T-helper 1 cell treated with Interleukin-12 subunit alpha and Interleukin-12 subunit beta and Interleukin-4 antibody, amounts not matched to agents 30 μg/mL and 1 μg/mL, for 36 hours (primary cell): ENCODE data around the gene CLTB.
"Not testable (repeated sequence)": the region's sequence is repeated elsewhere in the genome, so short reads cannot be mapped to it uniquely, and the experiment has no call there.

ENCODE experiments used
- H3K27ac Mint-ChIP-seq: one replicate; pipeline ENCODE4 v1.8.0; 2021; ENCODE audit warnings: mild to moderate bottlenecking, mixed read lengths
- H3K27me3 Mint-ChIP-seq: one replicate; pipeline ENCODE4 v1.8.0; 2021; ENCODE audit warnings: low read depth, mixed read lengths
- H3K36me3 Mint-ChIP-seq: one replicate; pipeline ENCODE4 v1.8.0; 2021; ENCODE audit warnings: low read depth, mixed read lengths
- H3K4me1 Mint-ChIP-seq: one replicate; pipeline ENCODE4 v1.8.0; 2021; ENCODE audit warnings: low read depth, mixed read lengths
- H3K4me3 Mint-ChIP-seq: one replicate; pipeline ENCODE4 v1.8.0; 2021; ENCODE audit warnings: mild to moderate bottlenecking, moderate library complexity, mixed read lengths
- H3K9me3 Mint-ChIP-seq: one replicate; pipeline ENCODE4 v1.8.0; 2021; ENCODE audit warnings: mixed read lengths

Gene CLTB

GRCh38 chr5:176415952-176416924, at the start of gene CLTB:
TSS of gene CLTB (minus strand) at chr5:176416539. CDS start at chr5:176416363, 176 bp downstream.
- Mint-ChIP-seq H3K4me1 (peaks cover 32% of the 10 kb centered on the region), H3K4me3 (peak within 1 kb of the TSS; percentile 87), H3K9me3 (peaks cover 4% of the 10 kb centered on the region), H3K27ac (peak within 1 kb of the TSS; percentile 83), H3K36me3 (peaks cover 6% of the 10 kb centered on the region), H3K27me3 (peaks cover 19% of the 10 kb centered on the region)

GRCh38 chr5:176463113-176463764, 46.9 kb upstream of the CLTB start:
- no peak overlapping the region for H3K27ac Mint-ChIP-seq
- peaks cover 19% of the 10 kb centered on the region for H3K4me1 Mint-ChIP-seq
- H3K27me3 Mint-ChIP-seq, result no peaks in the 10 kb centered on the region
- no peak overlapping the region for H3K4me3 Mint-ChIP-seq
- H3K36me3 Mint-ChIP-seq, result peaks cover 31% of the 10 kb centered on the region
- H3K9me3 Mint-ChIP-seq, result no peaks in the 10 kb centered on the region

- Mint-ChIP-seq H3K27ac (no peak overlapping the region), H3K4me3 (no peak overlapping the region), H3K36me3 (peaks cover 31% of the 10 kb centered on the region), H3K4me1 (peaks cover 19% of the 10 kb centered on the region), H3K27me3 (no peaks in the 10 kb centered on the region), H3K9me3 (no peaks in the 10 kb centered on the region)
These were observed 45.0 kb upstream of the CLTB start for GRCh38 chr5:176461349-176461748.

- Mint-ChIP-seq H3K4me3 (no peak overlapping the region), H3K36me3 (peaks cover 25% of the 10 kb centered on the region), H3K27ac (no peak overlapping the region), H3K27me3 (no peaks in the 10 kb centered on the region), H3K4me1 (peaks cover 18% of the 10 kb centered on the region), H3K9me3 (no peaks in the 10 kb centered on the region)
These were observed 42.7 kb upstream of the CLTB start for GRCh38 chr5:176458904-176459561.

GRCh38 chr5:176454724-176455394, 38.5 kb upstream of the CLTB start:
- no peaks in the 10 kb centered on the region for H3K27me3 Mint-ChIP-seq
- H3K4me3 Mint-ChIP-seq, result no peak overlapping the region
- H3K9me3 Mint-ChIP-seq, result no peaks in the 10 kb centered on the region
- H3K4me1 Mint-ChIP-seq, result peaks cover 21% of the 10 kb centered on the region
- H3K27ac Mint-ChIP-seq, result no peak overlapping the region
- H3K36me3 Mint-ChIP-seq, result peaks cover 24% of the 10 kb centered on the region

GRCh38 chr5:176450077-176450476, 33.7 kb upstream of the CLTB start:
- peaks cover 3% of the 10 kb centered on the region for H3K27me3 Mint-ChIP-seq
- no peak overlapping the region for H3K27ac Mint-ChIP-seq
- peaks cover 15% of the 10 kb centered on the region for H3K36me3 Mint-ChIP-seq
- peaks cover 26% of the 10 kb centered on the region for H3K4me1 Mint-ChIP-seq
- H3K4me3 Mint-ChIP-seq, result no peak overlapping the region
- no peaks in the 10 kb centered on the region for H3K9me3 Mint-ChIP-seq

- no peaks in the 10 kb centered on the region for H3K9me3 Mint-ChIP-seq
- H3K27ac Mint-ChIP-seq, result peak within 1 kb of the TSS; percentile 97
- peak within 1 kb of the TSS; percentile 100 for H3K4me3 Mint-ChIP-seq
- peaks cover 4% of the 10 kb centered on the region for H3K27me3 Mint-ChIP-seq
- peaks cover 9% of the 10 kb centered on the region for H3K36me3 Mint-ChIP-seq
- peaks cover 24% of the 10 kb centered on the region for H3K4me1 Mint-ChIP-seq
These were observed 31.8 kb upstream of the CLTB start, which contains the start of gene FAF2 for GRCh38 chr5:176447978-176448608. TSS of gene FAF2 (plus strand) at chr5:176448385. CDS start at chr5:176448408, 23 bp downstream.

GRCh38 chr5:176447591-176447977, 31.2 kb upstream of the CLTB start:
- Mint-ChIP-seq H3K9me3 (no peaks in the 10 kb centered on the region), H3K4me3 (peak overlapping the region; percentile 100), H3K4me1 (peaks cover 24% of the 10 kb centered on the region), H3K36me3 (peaks cover 7% of the 10 kb centered on the region), H3K27ac (peak overlapping the region; percentile 97), H3K27me3 (peaks cover 8% of the 10 kb centered on the region)

GRCh38 chr5:176446884-176447590, 30.7 kb upstream of the CLTB start:
- peaks cover 10% of the 10 kb centered on the region for H3K27me3 Mint-ChIP-seq
- H3K9me3 Mint-ChIP-seq, result no peaks in the 10 kb centered on the region
- H3K27ac Mint-ChIP-seq, result peak overlapping the region; percentile 97
- H3K36me3 Mint-ChIP-seq, result peaks cover 5% of the 10 kb centered on the region
- H3K4me1 Mint-ChIP-seq, result peaks cover 22% of the 10 kb centered on the region
- peak overlapping the region; percentile 100 for H3K4me3 Mint-ChIP-seq

- Mint-ChIP-seq H3K27ac (no peak overlapping the region), H3K4me3 (peak overlapping the region; percentile 69), H3K36me3 (peaks cover 5% of the 10 kb centered on the region), H3K27me3 (peaks cover 11% of the 10 kb centered on the region), H3K4me1 (peaks cover 25% of the 10 kb centered on the region), H3K9me3 (no peaks in the 10 kb centered on the region)
These were observed 29.8 kb upstream of the CLTB start for GRCh38 chr5:176446028-176446665.

GRCh38 chr5:176444742-176445141, 28.4 kb upstream of the CLTB start:
- Mint-ChIP-seq H3K36me3 (peaks cover 5% of the 10 kb centered on the region), H3K27ac (no peak overlapping the region), H3K9me3 (no peaks in the 10 kb centered on the region)

GRCh38 chr5:176442911-176443310, 26.6 kb upstream of the CLTB start:
- Mint-ChIP-seq H3K4me1 (peaks cover 13% of the 10 kb centered on the region), H3K27me3 (peaks cover 17% of the 10 kb centered on the region)
- not testable (repeated sequence) for H3K27ac Mint-ChIP-seq, H3K36me3 Mint-ChIP-seq, H3K4me3 Mint-ChIP-seq, H3K9me3 Mint-ChIP-seq

More at GRCh38 chr5:176444742-176445141, 28.4 kb upstream of the CLTB start:
- Mint-ChIP-seq H3K4me1 (peaks cover 20% of the 10 kb centered on the region), H3K27me3 (peaks cover 17% of the 10 kb centered on the region), H3K4me3 (no peak overlapping the region)

GRCh38 chr5:176441921-176442323, 25.6 kb upstream of the CLTB start:
- H3K27me3 Mint-ChIP-seq, result peaks cover 15% of the 10 kb centered on the region
- H3K36me3 Mint-ChIP-seq, result no peaks in the 10 kb centered on the region
- H3K27ac Mint-ChIP-seq, result no peak overlapping the region
- no peak overlapping the region for H3K4me3 Mint-ChIP-seq
- no peaks in the 10 kb centered on the region for H3K9me3 Mint-ChIP-seq
- peaks cover 13% of the 10 kb centered on the region for H3K4me1 Mint-ChIP-seq
